Measurements from ENCODE around the gene ECPAS. TPM values are rescaled to one million over a fixed set of nuclear protein-coding genes. Genes with fewer than 3 reads are reported as not detected.
A peak's percentile ranks its signal among the peaks of the same experiment; 100 is the strongest.

Gene ECPAS
- total RNA-seq, 2 donors from 2014 or later, result 54.7 to 65.5 TPM

- H3K4me3 ChIP-seq (ENCODE audit: low read length), result peak overlapping the region; percentile 58
- DNase-seq, result no peak
- peaks cover 82% of the 10 kb centered on the region for H3K36me3 ChIP-seq (ENCODE audit: control insufficient read depth, insufficient read depth, low read length)
- no peak overlapping the region for H3K27ac Mint-ChIP-seq
- no peak overlapping the region for H3K9ac ChIP-seq (ENCODE audit: extremely low read depth, low read length, poor library complexity, severe bottlenecking)
- H3K27me3 Mint-ChIP-seq (ENCODE audit: insufficient read depth), result no peaks in the 10 kb centered on the region
- H3K4me1 Mint-ChIP-seq, result no peaks in the 10 kb centered on the region
- H3K9me3 ChIP-seq (ENCODE audit: control insufficient read depth, low read length), result peaks cover 53% of the 10 kb centered on the region
- peaks cover 40% of the 10 kb centered on the region for H3K9me3 Mint-ChIP-seq
- H3K4me3 Mint-ChIP-seq, result no peak overlapping the region
- H3K27me3 ChIP-seq (ENCODE audit: control insufficient read depth, insufficient read depth, low read length, poor library complexity, severe bottlenecking), result no peaks in the 10 kb centered on the region
- no peak overlapping the region for H3K27ac ChIP-seq (ENCODE audit: low read depth, low read length)
- TF ChIP-seq CTCF (conservative IDR thresholded peaks at IDR 0.05), result no peak
- H3K36me3 Mint-ChIP-seq (ENCODE audit: low read depth), result peaks cover 66% of the 10 kb centered on the region
- no peaks in the 10 kb centered on the region for H3K4me1 ChIP-seq (ENCODE audit: control insufficient read depth, insufficient read depth, low read length)
These were observed 83.7 kb downstream of the ECPAS start for GRCh38 chr9:111400564-111400898.

GRCh38 chr9:111399772-111400563 is 84.2 kb downstream of the ECPAS start:
- no peak overlapping the region for H3K4me3 Mint-ChIP-seq
- peak overlapping the region; percentile 58 for H3K4me3 ChIP-seq (ENCODE audit: low read length)
- peaks cover 66% of the 10 kb centered on the region for H3K36me3 Mint-ChIP-seq (ENCODE audit: low read depth)
- 91 to 100% methylated on average over 1 to 4 of the region's 4 CpGs for WGBS, 2 experiments (ENCODE audit: insufficient coverage in 1 of 2, insufficient read length in 1 of 2)
- H3K27ac ChIP-seq (ENCODE audit: low read depth, low read length), result no peak overlapping the region
- no peak overlapping the region for H3K27ac Mint-ChIP-seq
- peak; percentile 80 for DNase-seq
- no peaks in the 10 kb centered on the region for H3K27me3 Mint-ChIP-seq (ENCODE audit: insufficient read depth)
- TF ChIP-seq CTCF (conservative IDR thresholded peaks at IDR 0.05), result peak; percentile 88
- no peak overlapping the region for H3K9ac ChIP-seq (ENCODE audit: extremely low read depth, low read length, poor library complexity, severe bottlenecking)
- H3K9me3 Mint-ChIP-seq, result peaks cover 36% of the 10 kb centered on the region
- peaks cover 81% of the 10 kb centered on the region for H3K36me3 ChIP-seq (ENCODE audit: control insufficient read depth, insufficient read depth, low read length)
- peaks cover 47% of the 10 kb centered on the region for H3K9me3 ChIP-seq (ENCODE audit: control insufficient read depth, low read length)
- no peaks in the 10 kb centered on the region for H3K4me1 Mint-ChIP-seq
- no peaks in the 10 kb centered on the region for H3K27me3 ChIP-seq (ENCODE audit: control insufficient read depth, insufficient read depth, low read length, poor library complexity, severe bottlenecking)
- H3K4me1 ChIP-seq (ENCODE audit: control insufficient read depth, insufficient read depth, low read length), result no peaks in the 10 kb centered on the region

- 94 to 100% methylated on average over 1 to 4 of the region's 4 CpGs for WGBS, 2 experiments (ENCODE audit: insufficient coverage in 1 of 2, insufficient read length in 1 of 2)
- no peak for TF ChIP-seq CTCF (conservative IDR thresholded peaks at IDR 0.05)
- peaks cover 81% of the 10 kb centered on the region for H3K36me3 ChIP-seq (ENCODE audit: control insufficient read depth, insufficient read depth, low read length)
- no peaks in the 10 kb centered on the region for H3K4me1 ChIP-seq (ENCODE audit: control insufficient read depth, insufficient read depth, low read length)
- no peak overlapping the region for H3K9ac ChIP-seq (ENCODE audit: extremely low read depth, low read length, poor library complexity, severe bottlenecking)
- H3K9me3 ChIP-seq (ENCODE audit: control insufficient read depth, low read length), result peaks cover 40% of the 10 kb centered on the region
- Mint-ChIP-seq H3K27me3 (ENCODE audit: insufficient read depth) (no peaks in the 10 kb centered on the region), H3K9me3 (peaks cover 30% of the 10 kb centered on the region), H3K4me3 (no peak overlapping the region), H3K27ac (no peak overlapping the region), H3K4me1 (no peaks in the 10 kb centered on the region), H3K36me3 (ENCODE audit: low read depth) (peaks cover 65% of the 10 kb centered on the region)
- no peaks in the 10 kb centered on the region for H3K27me3 ChIP-seq (ENCODE audit: control insufficient read depth, insufficient read depth, low read length, poor library complexity, severe bottlenecking)
- no peak for DNase-seq
- H3K27ac ChIP-seq (ENCODE audit: low read depth, low read length), result no peak overlapping the region
- no peak overlapping the region for H3K4me3 ChIP-seq (ENCODE audit: low read length)
These were observed 84.9 kb downstream of the ECPAS start for GRCh38 chr9:111399211-111399739.
